Stimulated activated CD8-positive, alpha-beta memory T cell treated with anti-CD3 and anti-CD28 coated beads, Interleukin-15, amount 100 ng/mL, for 4 hours (primary cell): Measurements from ENCODE around the gene RPL13.
A peak's percentile ranks its signal among the peaks of the same experiment; 100 is the strongest.
"Not testable (repeated sequence)": the region's sequence is repeated elsewhere in the genome, so short reads cannot be mapped to it uniquely, and the experiment has no call there.

Source experiments
- DNase-seq, 2 donors: peaks; one replicate each; pipeline ENCODE4 v3.0.0-alpha.2; 2020; ENCODE audit warnings: low read depth in 2 of 2

The RPL13 gene

GRCh38 chr16:89563639-89564392 lies 3.3 kb downstream of the RPL13 start:
- DNase-seq: no peak

GRCh38 chr16:89564476-89565255 lies 4.2 kb downstream of the RPL13 start:
- DNase-seq: no peak

DNA sequence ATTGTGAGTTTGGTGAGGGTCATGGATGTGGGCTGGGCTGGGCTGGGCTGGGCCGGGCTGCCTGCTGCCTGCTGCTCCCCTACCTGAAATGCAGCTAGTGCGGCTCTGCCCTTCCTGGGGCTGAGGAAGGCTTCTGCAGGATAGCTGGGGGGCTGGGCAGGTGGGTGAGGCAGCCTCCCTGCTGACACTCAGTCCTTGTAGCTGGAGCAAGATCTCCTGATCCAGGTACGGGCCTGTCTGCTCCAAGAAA lies 4.7 kb downstream of the RPL13 start:
- no peak for DNase-seq

GRCh38 chr16:89565506-89566372 lies 5.3 kb downstream of the RPL13 start:
- peak in 1 of 2 donors; percentile 16 for DNase-seq

- no peak for DNase-seq
These were observed 7.4 kb downstream of the RPL13 start for GRCh38 chr16:89567656-89568594.

DNA sequence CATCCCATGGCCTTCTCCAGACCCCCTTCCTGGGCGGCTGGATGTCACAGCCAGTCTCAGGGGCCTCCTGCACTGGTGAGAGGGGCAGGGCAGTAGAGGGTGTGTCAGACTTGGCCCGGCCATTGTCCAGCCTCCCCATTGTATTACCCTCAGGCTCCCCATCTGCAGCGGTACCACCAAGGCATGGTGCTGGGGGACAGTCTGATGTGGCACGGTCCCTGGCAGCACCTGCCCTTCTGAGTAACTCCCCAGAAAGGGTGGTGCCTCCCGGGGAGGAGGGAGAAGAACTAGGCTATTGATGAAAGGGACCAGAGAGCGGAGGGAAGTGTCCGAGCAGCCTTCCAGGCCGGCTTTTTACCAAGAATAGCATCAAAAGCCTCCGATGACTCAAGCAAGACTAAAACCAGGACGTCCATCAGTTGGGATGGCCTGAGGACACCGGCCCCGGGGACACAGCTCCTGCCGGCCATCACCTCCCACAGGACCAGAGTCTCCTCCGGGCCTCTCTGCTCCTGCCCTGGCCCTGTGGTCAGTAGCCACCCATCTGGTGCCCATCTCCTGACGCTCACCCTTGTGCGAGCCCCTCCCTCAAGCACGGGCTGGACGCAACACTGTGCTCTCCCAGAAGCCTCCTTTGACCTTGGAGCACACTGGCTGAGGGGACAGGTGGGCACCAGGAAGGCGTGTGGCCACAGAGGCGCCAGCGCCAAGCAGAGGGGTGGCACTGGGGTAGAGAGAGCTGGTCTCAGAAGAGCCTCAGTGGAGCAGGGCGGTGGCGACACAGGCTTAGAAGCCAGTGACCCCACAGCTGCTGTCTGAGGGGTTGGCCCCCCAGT lies 9.2 kb downstream of the RPL13 start:
- DNase-seq: no peak

GRCh38 chr16:89570342-89570923 lies 10.0 kb downstream of the RPL13 start:
- DNase-seq: no peak

- DNase-seq: not testable (repeated sequence)
These were observed 10.6 kb downstream of the RPL13 start for GRCh38 chr16:89570983-89571598.

DNA sequence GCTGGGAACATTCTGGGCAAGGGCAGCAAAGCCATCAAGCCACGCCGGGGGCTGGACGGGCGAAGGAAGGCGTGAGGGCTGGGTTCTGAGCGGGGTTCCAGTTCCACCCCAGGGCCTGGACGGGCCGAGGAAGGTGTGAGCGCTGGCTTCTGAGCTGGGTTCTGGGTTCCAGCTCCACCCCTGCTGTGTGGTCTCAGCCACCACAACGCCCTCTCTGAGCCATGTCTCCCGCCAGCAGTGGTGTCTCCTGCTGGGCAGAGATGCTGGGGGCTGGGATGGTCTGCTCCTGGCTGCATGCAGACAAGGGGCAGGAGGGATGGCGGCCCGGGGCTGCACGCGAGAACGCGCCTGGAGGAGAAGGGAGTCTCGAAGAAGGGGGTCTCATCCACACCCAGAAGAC lies 11.2 kb downstream of the RPL13 start:
- no peak for DNase-seq

DNA sequence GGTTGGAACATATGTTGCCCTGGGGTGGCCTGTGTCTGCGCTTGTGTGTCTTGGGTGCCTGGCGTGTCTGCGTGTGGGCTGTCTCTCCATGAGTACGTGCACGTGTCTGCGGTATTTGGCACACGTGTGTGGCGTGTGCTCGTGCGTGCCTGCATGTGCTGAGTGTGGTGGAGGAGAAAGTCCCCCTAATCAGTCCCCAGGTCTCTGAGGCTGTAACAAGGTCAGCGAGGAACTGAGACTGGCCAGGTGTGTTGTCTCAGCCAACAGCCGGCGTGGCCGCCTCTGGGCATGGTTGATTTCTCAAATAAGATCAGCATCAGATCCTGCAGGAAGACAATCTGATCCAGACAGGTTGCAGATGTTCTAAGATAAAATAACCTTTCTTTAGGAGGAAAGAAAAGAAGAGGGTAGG lies 11.6 kb downstream of the RPL13 start:
- DNase-seq: no peak

GRCh38 chr16:89572485-89573205 lies 12.2 kb downstream of the RPL13 start:
- no peak for DNase-seq

- no peak for DNase-seq
These were observed 13.6 kb downstream of the RPL13 start for GRCh38 chr16:89573826-89574680.

DNA sequence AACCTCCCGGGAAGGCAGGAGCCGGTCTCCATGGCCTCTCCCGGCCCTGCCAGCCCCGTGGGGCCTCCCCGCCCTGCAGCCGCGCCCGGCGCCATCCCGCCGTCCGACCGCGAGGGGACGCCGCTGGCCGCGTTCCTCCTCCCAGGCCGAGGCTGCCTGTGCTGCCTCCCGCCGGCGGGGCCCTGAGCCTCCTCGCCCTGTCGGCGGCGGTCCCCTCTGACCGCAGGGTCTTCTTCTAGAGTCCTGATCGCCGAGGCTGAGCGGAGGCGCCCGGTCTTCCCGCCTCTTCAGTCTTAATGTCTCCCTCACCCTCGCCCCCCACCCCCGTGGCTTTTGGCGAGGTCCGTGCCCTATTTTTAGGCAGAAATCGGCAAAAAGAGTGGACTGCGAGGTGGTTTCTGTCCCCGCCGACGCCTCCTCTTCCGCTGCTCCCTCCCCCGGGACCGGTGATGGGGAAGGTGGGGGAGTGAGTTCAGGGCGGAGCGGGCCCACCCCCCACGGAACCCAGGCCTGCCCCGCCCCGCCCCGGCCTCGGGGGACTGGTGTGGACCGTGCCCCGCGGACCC lies 14.3 kb downstream of the RPL13 start:
- no peak for DNase-seq

- DNase-seq: no peak
These were observed 15.0 kb downstream of the RPL13 start, which contains the start of gene CPNE7 for GRCh38 chr16:89575247-89576152. TSS of gene CPNE7 (plus strand) at chr16:89575758. CDS start at chr16:89575898, 140 bp downstream.

DNA sequence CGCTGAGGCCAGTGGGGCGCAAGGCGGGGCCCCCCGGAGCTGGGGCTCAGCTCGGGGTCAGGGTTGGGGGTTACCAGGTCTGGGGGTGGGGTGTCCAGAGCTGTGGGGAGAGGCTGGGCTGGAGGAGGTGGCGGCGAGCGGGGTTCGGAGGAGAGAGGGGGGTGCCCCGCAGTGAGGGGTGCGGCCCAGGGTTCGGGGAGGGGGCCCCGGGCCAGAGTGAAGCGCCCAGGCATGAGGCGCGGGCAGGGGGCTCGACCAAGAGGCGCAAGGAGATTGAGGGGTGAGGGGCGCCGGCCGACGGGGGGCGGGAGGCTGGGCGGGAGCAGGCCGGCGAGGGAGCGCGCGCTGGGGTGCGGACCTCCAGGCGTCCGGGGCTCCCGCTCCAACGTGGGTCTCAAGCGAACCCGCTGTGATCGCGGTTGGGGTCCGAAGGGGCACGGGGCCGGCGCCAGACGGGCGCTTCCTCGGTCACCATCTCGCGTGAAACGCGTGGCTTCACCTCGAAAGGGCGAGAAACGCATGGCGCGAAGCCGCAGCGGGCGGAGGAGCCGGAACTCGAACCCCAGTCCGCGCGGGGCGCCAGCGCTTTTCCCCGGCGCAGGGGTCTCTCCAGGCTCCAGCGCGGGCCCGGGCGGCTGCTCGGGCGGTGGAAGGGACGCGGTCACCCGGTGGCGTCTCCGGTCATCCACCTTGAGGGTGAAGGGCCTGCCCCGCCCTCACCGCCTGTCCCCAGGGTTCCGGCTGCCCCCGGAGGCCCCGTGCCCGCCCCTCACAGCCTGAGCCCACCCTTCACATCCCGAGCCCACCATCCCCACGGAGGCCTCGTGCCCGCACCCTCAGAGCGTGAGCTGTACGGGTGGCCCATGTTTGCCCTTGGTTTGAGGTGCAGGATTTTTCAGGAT lies 15.9 kb downstream of the RPL13 start:
- DNase-seq: no peak
